Measurements from ENCODE around the gene CCDC85C.

The CCDC85C gene

GRCh38 chr14:99604766-99605298, 825 bp upstream of the CCDC85C start:
- no peak for DNase-seq

- peak; percentile 94 for DNase-seq
Measured at GRCh38 chr14:99604278-99604765, 315 bp upstream of the CCDC85C start.

DNA sequence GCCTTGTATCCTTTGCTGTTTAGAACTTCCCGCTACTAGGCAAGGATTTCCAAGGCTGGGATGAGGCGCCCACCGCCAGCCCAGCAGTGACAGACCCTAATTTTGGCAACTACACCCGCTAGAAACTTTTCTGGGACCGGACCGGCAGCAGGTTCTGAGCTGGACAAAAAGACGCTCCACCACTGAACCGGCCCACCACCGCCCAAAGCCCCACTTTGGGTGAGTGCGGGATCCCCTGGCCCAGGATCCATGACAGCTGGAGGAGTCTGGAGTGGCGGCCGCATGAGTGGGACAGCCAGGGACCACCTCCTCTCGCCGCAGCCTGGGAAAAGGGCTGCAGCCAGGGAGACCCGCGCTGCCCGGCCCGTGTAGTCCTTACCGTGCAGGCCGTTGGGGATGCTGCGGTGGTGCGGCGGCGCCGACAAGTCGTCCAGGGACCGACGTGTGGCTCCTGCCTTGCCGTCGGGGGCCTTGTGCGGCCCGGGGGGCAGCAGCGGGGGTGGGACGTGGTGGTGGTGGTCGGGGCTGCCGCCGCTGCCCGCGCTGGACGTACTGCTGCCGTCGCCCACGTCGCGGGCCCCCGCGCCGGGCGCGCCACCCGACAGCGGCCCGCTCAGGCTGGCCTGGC, 1.1 kb downstream of the CCDC85C start:
- no peak for DNase-seq

DNA sequence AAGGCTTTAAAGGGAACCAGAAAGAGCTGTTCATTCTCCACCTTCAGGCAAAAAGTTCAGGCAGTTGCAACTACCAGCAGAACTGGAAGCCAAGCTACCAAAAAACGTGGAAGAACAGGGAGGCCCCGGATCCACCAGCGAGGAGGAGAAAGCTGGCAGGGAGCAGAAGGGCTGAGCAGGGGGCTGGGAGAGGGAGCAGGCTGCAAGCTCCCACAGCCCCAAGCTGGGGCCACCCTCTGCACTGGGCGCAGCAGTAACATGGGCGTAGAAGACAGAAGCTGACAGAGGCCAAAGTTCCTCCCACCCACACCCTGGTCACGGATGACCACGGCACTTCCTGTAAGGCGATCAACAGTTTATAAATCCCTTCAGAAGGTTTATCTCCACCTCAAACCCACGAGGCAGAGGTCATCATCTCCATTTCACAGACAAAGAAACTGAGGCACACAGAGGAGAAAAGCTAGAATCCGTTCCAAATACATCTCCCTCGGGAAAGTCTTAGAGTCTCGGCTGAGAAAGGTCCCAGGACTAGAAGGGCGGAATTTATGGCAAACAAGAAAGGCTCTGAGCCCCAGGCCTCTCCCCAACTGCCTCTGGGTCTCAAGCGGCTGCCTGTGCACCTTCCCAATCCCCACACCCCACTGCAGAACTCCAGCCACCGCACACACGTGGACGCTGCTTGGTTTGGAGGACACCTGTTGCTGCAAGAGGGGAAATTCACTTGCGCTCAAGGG, 1.8 kb downstream of the CCDC85C start:
- peak; percentile 36 for DNase-seq

DNA sequence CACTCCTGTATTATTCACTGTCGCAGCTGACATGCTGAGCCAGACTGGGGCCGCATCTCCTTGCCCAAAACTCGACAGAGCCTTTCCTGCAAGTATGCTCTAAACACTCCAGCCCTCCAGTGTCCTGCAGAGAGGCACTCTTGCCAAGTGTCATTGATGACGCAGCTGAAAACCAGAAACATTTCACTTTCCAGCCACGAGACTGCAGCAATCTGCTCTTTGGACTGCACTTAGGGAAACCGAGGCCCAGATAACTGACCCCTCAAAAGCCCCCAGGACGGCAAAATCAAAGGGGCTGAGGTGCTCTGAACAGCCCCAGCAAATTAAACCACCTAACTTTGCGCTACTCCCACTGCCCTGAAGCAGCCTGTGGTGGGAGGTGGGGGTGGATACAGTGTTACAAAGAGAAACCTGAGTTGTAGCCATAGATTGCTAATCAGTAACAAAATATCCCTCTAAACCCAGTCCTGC, 2.6 kb downstream of the CCDC85C start:
- DNase-seq, result peak; percentile 43

DNA sequence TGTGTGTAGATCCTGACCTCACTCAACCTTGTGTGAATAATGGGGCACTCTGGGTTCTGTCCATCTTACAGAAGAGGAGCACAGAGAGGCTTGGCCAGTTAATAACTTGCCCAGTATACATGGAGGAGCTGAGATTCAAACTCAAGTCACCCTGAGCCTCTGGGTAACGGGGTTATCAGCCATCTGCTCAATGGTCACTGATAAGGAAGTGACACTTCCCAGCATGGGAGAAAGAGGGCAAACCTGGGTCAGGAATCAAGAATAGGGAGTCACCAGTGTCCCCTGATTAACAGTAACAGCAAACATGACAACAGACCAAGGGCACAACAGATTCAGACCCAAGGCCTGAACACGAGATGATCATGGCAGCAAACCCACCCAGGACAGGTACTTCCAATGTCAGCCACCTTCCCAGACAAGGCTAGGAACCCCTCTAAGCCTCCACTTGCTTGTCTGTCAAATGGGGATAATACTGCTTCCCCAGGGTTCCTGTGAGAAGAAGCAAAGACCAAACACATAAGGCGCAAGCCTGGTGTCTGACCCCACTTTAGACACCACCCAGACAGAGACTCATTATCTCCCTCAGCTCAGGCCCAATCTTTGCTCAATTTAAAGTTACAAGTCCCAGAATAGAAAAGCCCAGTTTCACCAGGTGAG, 3.6 kb downstream of the CCDC85C start:
- DNase-seq, result peak; percentile 3

GRCh38 chr14:99599393-99599792, 4.6 kb downstream of the CCDC85C start:
- no peak for DNase-seq

GRCh38 chr14:99598774-99599173, 5.2 kb downstream of the CCDC85C start:
- DNase-seq, result no peak

- no peak for DNase-seq
Measured at GRCh38 chr14:99597911-99598600, 6.0 kb downstream of the CCDC85C start.

- DNase-seq, result no peak
Measured at GRCh38 chr14:99596772-99597171, 7.2 kb downstream of the CCDC85C start.

GRCh38 chr14:99596071-99596627, 7.9 kb downstream of the CCDC85C start:
- DNase-seq, result no peak

- no peak for DNase-seq
Measured at GRCh38 chr14:99595524-99595923, 8.5 kb downstream of the CCDC85C start.

DNA sequence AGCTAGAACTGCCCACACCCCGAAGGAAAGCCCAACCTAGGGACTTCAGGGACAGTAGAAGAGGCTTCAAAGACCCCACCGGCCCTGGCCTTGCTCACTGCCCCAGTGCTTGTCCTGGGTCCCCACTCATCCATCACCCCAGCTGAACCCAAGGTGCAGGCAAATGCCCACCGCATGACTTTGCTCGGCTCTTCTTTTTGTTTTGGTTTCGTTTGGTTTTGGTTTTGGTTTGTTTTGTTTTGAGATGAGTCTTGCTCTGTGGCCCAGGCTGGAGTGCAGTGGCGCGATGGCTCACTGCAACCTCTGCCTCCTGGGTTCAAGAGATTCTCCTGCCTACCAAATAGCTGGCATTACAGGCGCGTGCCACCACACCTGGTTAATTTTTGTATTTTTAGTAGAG, 9.0 kb downstream of the CCDC85C start:
- DNase-seq, result peak; percentile 31

GRCh38 chr14:99593971-99594841, 9.8 kb downstream of the CCDC85C start:
- DNase-seq, result no peak

DNA sequence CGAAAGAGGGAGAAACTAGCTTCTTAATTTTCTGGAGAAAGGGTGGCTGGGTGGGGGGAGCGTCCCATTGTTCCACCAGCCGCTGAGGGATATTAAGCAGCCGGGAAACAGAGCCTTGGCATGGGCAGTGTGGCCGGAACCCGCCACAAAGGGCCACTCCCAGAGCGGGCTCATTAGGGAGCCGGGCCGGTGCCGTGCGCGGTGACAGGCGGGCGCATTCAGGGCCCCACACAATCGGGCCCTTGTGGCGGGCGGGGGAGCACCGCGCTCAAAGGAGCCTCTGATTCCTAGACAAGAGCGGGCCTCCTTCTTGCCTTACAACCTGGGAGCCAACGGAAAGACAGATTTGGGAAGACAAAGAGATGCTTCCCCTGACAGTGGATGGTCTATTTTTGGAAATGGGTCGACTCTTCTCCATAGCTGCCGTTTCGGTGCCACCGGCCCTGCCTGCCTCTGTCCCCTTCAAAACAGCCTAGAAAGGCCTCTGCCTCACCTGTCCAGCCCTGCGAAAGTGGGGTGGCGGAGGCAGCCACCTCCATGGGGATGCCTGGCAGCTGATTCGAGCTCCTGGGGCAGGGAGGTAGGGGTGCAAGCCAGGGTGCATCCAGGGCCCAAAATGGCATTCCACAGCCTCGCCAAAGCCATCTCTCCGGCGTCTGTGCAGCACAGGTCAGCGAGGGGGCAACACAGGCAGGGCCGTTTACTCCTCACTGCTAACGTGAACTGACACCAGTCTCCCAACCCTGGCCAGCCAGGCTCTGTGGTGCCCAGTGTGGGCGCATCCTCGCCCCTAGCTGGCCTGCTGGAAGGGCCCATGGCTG, 10.9 kb downstream of the CCDC85C start:
- DNase-seq, result no peak

DNA sequence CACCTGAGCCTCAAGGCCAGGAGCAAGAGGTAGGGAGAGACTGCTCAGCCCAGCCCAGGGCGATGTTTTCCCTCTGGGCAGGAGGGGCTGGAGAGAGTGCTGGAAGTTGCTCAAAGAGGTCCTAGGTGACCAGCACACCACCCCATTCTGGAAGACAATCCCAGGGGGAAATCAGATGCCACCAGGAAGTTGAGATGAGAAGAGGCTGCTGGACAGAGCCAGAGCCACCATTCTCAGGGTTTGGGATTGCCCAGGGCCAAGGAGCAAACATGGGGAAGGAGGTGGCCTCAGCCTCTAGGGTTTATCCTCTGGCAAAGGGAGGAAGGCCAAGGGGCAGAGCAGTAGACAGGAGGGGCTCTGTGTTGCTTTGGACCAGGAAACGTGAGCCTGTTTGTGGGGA, 11.6 kb downstream of the CCDC85C start:
- no peak for DNase-seq

- no peak for DNase-seq
Measured at GRCh38 chr14:99590746-99591555, 13.1 kb downstream of the CCDC85C start.

GRCh38 chr14:99589651-99590530, 14.1 kb downstream of the CCDC85C start:
- DNase-seq, result no peak

DNA sequence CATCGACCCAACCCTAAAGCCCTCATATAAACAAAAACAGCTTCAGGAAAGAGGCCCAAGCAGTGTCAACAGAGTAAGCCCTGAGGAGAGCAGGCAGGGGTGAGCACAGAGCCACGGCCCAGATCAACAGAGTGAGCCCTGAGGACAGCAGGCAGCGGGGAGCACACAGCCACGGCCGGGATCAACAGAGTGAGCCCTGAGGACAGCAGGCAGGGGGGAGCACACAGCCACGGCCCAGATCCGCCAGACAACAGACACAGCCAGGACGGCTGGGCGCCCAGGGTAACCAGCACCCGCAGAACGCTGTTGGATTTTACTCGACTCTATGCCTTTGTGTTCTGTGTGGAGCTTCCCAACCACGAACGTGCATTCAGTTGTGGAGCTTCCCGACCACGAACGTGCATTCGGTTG, 15.0 kb downstream of the CCDC85C start:
- DNase-seq, result no peak
